D721Med (cell line): ENCODE data around the gene SEMA6A.

Source experiments
- DNase-seq: peaks from one replicate; pipeline ENCODE4 v3.0.0; 2011; ENCODE audit warnings: low spot score; ENCODE audit not compliant: insufficient read length
- FAIRE-seq: peaks from 2 replicates; lab custom pipeline; 2011; peaks lifted over from hg19 to GRCh38; lab: Jason Lieb, UNC
- TF ChIP-seq, protein P1 (sequence below): IDR thresholded peaks from 2 replicates; pipeline ENCODE4 v1.5.1; 2012; ENCODE audit warnings: mild to moderate bottlenecking, control low read depth; ENCODE audit not compliant: insufficient read depth; ENCODE audit errors: missing control alignments

Gene SEMA6A

DNA sequence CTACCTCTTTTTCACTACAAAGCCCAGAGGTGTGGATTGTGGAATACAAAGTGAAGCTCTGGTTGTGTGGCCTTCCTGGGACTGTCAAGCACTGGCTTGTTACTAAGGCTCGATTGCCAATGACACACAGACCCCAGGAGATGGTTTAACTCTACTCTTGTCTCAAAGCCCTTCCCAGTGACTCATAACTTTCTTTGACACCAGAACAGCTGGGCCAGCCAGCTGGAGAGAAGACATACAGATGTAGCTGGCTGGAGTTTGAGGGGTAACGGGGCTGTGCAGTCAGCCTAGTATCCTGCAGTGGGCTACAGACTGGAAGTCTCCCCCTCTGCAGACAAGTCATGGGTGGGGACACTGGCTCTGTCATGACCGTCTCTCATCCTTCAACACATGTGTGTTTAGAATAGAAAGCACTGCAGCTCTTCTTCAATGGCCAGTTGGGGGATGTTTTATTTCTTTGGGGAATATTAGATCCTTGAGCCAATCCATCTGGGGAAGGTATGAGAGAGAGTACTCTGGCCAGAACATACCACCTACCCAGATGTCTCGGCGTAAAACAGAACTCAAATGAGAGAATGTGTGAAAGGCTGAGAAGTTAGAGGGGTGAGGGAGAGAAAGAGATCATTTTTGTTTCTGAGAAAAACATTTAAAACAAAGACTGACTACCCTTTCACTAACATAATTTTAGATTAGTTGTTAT lies 53.3 kb downstream of the SEMA6A start:
- DNase-seq (no peak), FAIRE-seq (no peak)
- TF ChIP-seq, protein P1, sequence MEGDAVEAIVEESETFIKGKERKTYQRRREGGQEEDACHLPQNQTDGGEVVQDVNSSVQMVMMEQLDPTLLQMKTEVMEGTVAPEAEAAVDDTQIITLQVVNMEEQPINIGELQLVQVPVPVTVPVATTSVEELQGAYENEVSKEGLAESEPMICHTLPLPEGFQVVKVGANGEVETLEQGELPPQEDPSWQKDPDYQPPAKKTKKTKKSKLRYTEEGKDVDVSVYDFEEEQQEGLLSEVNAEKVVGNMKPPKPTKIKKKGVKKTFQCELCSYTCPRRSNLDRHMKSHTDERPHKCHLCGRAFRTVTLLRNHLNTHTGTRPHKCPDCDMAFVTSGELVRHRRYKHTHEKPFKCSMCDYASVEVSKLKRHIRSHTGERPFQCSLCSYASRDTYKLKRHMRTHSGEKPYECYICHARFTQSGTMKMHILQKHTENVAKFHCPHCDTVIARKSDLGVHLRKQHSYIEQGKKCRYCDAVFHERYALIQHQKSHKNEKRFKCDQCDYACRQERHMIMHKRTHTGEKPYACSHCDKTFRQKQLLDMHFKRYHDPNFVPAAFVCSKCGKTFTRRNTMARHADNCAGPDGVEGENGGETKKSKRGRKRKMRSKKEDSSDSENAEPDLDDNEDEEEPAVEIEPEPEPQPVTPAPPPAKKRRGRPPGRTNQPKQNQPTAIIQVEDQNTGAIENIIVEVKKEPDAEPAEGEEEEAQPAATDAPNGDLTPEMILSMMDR, result no peak

DNA sequence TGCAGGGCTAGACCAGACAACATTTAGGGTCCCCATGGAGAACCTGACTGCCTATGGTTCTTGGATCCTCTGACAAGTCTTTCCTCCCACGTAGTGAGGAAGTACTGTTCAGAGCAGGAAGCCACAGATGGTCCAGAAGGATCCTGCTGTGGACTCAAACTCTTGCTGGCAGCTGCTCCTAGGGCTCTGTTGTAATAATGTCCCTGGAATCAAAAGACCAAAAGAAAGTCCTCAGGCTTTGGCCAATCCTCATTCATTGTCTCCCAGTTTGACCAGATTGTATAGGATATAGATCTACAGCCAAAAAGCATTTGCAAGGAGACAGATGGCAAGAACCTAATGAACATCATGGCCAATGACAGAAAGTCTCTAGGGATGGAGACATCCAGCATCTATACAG lies 53.9 kb downstream of the SEMA6A start:
- TF ChIP-seq, protein P1, result no peak
- DNase-seq (no peak), FAIRE-seq (no peak)

GRCh38 chr5:116518423-116518822 lies 56.2 kb downstream of the SEMA6A start:
- DNase-seq (no peak), FAIRE-seq (no peak)
- TF ChIP-seq, protein P1, result no peak

GRCh38 chr5:116517488-116517887 lies 57.1 kb downstream of the SEMA6A start:
- TF ChIP-seq, protein P1, result no peak
- no peak for DNase-seq
- no peak for FAIRE-seq

- FAIRE-seq (no peak), DNase-seq (no peak)
- TF ChIP-seq, protein P1, result no peak
Measured at GRCh38 chr5:116516021-116516420, 58.6 kb downstream of the SEMA6A start.

- FAIRE-seq, result no peak
- no peak for DNase-seq
- TF ChIP-seq, protein P1, result no peak
Measured at GRCh38 chr5:116514421-116514970, 60.1 kb downstream of the SEMA6A start.

DNA sequence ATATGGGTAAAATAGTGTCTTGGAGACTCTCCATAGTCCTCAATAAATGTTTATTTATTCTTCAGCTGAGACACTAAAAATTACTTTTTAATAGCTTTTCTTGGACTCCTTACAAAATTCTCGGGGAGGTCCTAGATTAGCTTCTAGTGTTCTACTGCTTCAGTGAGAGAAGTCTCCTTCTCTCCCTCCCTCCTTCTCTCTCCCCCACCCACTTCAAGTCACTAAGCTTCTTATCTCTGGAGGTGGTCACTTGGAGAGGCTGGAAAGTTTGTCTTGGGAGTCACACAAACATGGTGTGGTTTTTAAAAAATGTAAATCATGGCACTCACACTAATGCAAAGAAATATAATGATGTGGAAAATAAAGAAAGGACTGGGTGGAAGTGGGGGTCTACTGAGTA lies 64.1 kb downstream of the SEMA6A start:
- DNase-seq, result no peak
- no peak for FAIRE-seq
- TF ChIP-seq, protein P1, result no peak
